HCT116 (cell line): ENCODE results near the gene SRP54. TPM values are rescaled to one million over a fixed set of nuclear protein-coding genes. Genes with fewer than 3 reads are reported as not detected.

Experiments
- ATAC-seq: fragments of 200-7000 bp; cut with Tn5 transposase; 2 replicates; pipeline ENCODE4 v1.9.1; 2020; ENCODE audit warnings: mild to moderate bottlenecking, moderate library complexity
- BruUV-seq: library from RNA; stranded (reverse); fragments of 400-500 nt; replicated peaks from 2 replicates; lab custom pipeline; 2021; lab: Mats Ljungman, UMichigan
- CTCF ChIA-PET: fragments of 300-600 bp; sonication (Branson Sonifier 250); formaldehyde crosslinking; loops from one replicate; lab custom pipeline; 2021; ENCODE audit warnings: antibody characterized with exemption; lab: Charles Lee
- POLR2A ChIA-PET: fragments of 300-600, 350-600 bp; sonication (Branson Sonifier 250); formaldehyde crosslinking; loops from one replicate; lab custom pipeline; 2021; ENCODE audit warnings: antibody characterized with exemption; lab: Charles Lee
- RAD21 ChIA-PET, 2 experiments: fragments of 300-600 bp; sonication (Branson Sonifier 250); formaldehyde crosslinking; loops; one replicate each; lab custom pipeline; 2023; ENCODE audit warnings: low total read pairs in 2 of 2; ENCODE audit not compliant: uncharacterized antibody in 2 of 2, unreplicated experiment in 2 of 2, low non-redundant PET in 1 of 2; lab: Charles Lee
- DNase-seq: peaks from one replicate; pipeline ENCODE4 v3.0.0-alpha.2; 2010; ENCODE audit warnings: low read depth, low spot score
- H2AFZ ChIP-seq: fragments of 200-600 bp; shearing (Covaris generic), sonication (generic); 2 replicates; pipeline ENCODE4 v1.6.1; 2017; ENCODE audit warnings: low read depth, mixed run types, mixed read lengths, antibody characterized with exemption, low read length; ENCODE audit not compliant: poor library complexity, severe bottlenecking
- H3K27ac ChIP-seq: 2 replicates; pipeline ENCODE4 v1.5.1; 2012; ENCODE audit warnings: low read depth, low read length
- H3K27me3 ChIP-seq: fragments of 200-600 bp; sonication (generic); 2 replicates; pipeline ENCODE4 v1.6.1; 2016; ENCODE audit warnings: mixed run types, low read length, mixed read lengths; ENCODE audit not compliant: insufficient read depth
- H3K36me3 ChIP-seq, 2 experiments: fragments of 200-500 bp in 1 of 2; fragments of 200-600 bp in 1 of 2; sonication (Bioruptor generic) in 1 of 2; sonication (generic) in 1 of 2; 2 replicates each; pipeline versions ENCODE4 v1.5.1 to v1.6.1; 2014 to 2016; ENCODE audit warnings: low read length in 2 of 2, inconsistent platforms in 1 of 2, mixed read lengths in 1 of 2, mixed run types in 1 of 2; ENCODE audit not compliant: insufficient read depth in 2 of 2, control insufficient read depth in 1 of 2
- H3K4me1 ChIP-seq, 2 experiments: fragments of 200-600 bp in 1 of 2; sonication (generic) in 1 of 2; 2 replicates each; pipeline versions ENCODE4 v1.5.1 to v1.6.1; 2012 to 2017; ENCODE audit warnings: low read length in 2 of 2, inconsistent platforms in 1 of 2, mild to moderate bottlenecking in 1 of 2, mixed read lengths in 1 of 2, mixed run types in 1 of 2, moderate library complexity in 1 of 2; ENCODE audit not compliant: insufficient read depth in 2 of 2, control insufficient read depth in 1 of 2
- H3K4me2 ChIP-seq: fragments of 200-600 bp; sonication (generic); 2 replicates; pipeline ENCODE4 v1.6.1; 2017; ENCODE audit warnings: mixed run types, low read length, mixed read lengths
- H3K4me3 ChIP-seq, 2 experiments: fragments of 200-600 bp in 1 of 2; sonication (generic) in 1 of 2; replicated peaks in 1 of 2; 2 replicates each; pipeline ENCODE4 v1.5.1; 2011 to 2016; ENCODE audit warnings: low read length in 2 of 2, control low read depth in 1 of 2, low read depth in 1 of 2, mild to moderate bottlenecking in 1 of 2, mixed read lengths in 1 of 2, mixed run types in 1 of 2
- H3K79me2 ChIP-seq: fragments of 200-600 bp; sonication (generic); 2 replicates; pipeline ENCODE4 v1.6.1; 2017; ENCODE audit warnings: mild to moderate bottlenecking, mixed run types, low read length, moderate library complexity, mixed read lengths; ENCODE audit not compliant: insufficient read depth
- H3K9ac ChIP-seq: fragments of 200-600 bp; sonication (generic); 2 replicates; pipeline ENCODE4 v1.6.1; 2016; ENCODE audit warnings: low read length, mixed read lengths
- H3K9me2 ChIP-seq: fragments of 200-600 bp; sonication (generic), shearing (Covaris generic); 2 replicates; pipeline ENCODE4 v1.6.1; 2017; ENCODE audit warnings: mixed run types, mild to moderate bottlenecking, moderate library complexity; ENCODE audit not compliant: insufficient read depth
- H3K9me3 ChIP-seq, 2 experiments: fragments of 200-500 bp in 1 of 2; fragments of 200-600 bp in 1 of 2; sonication (Bioruptor generic) in 1 of 2; sonication (generic) in 1 of 2; 2 replicates each; pipeline ENCODE4 v1.6.1; 2014 to 2017; ENCODE audit warnings: low read length in 2 of 2, mixed read lengths in 2 of 2, inconsistent platforms in 1 of 2, low read depth in 1 of 2, mild to moderate bottlenecking in 1 of 2, mixed run types in 1 of 2, moderate library complexity in 1 of 2; ENCODE audit not compliant: control insufficient read depth in 1 of 2, insufficient read depth in 1 of 2
- H4K20me1 ChIP-seq: fragments of 200-600 bp; sonication (generic), shearing (Covaris generic); 2 replicates; pipeline ENCODE4 v1.6.1; 2017; ENCODE audit warnings: mixed run types, mild to moderate bottlenecking, moderate library complexity; ENCODE audit not compliant: insufficient read depth
- CBX3 ChIP-seq: IDR thresholded peaks from 2 replicates; pipeline ENCODE4 v1.6.1; 2012; ENCODE audit warnings: low read depth
- CEBPB ChIP-seq: IDR thresholded peaks from 2 replicates; pipeline ENCODE4 v1.6.1; 2012; ENCODE audit warnings: low read depth
- EGR1 ChIP-seq: IDR thresholded peaks from 2 replicates; pipeline ENCODE4 v1.6.1; 2012; ENCODE audit warnings: low read depth
- EZH2 ChIP-seq: fragments of 200-600 bp; sonication (generic); IDR thresholded peaks from 2 replicates; pipeline ENCODE4 v1.6.1; 2017; ENCODE audit warnings: antibody characterized with exemption, mixed run types
- FOSL1 ChIP-seq: IDR thresholded peaks from 2 replicates; pipeline ENCODE4 v1.6.1; 2012; ENCODE audit warnings: low read depth
- POLR2AphosphoS5 ChIP-seq: IDR thresholded peaks from 2 replicates; pipeline ENCODE4 v1.6.1; 2011; ENCODE audit warnings: mild to moderate bottlenecking, low read depth, low read length, moderate library complexity
- SIN3A ChIP-seq: IDR thresholded peaks from 2 replicates; pipeline ENCODE4 v1.6.1; 2012; ENCODE audit warnings: low read depth
- SP1 ChIP-seq: IDR thresholded peaks from 2 replicates; pipeline ENCODE4 v1.6.1; 2012; ENCODE audit warnings: low read depth
- SRF ChIP-seq: IDR thresholded peaks from 2 replicates; pipeline ENCODE4 v1.6.1; 2012; ENCODE audit warnings: low read depth
- TCF7L2 ChIP-seq: IDR thresholded peaks from 2 replicates; pipeline ENCODE4 v1.7.0; 2011; ENCODE audit warnings: borderline replicate concordance, inconsistent platforms; ENCODE audit not compliant: insufficient read depth, insufficient read length; ENCODE audit errors: extremely low read depth
- YY1 ChIP-seq: IDR thresholded peaks from 2 replicates; pipeline ENCODE4 v1.6.1; 2011; ENCODE audit warnings: low read length, low read depth, moderate library complexity, mild to moderate bottlenecking; ENCODE audit not compliant: insufficient replicate concordance; ENCODE audit errors: extremely low read depth
- ZFX ChIP-seq: fragments of 450-650 bp; IDR thresholded peaks from 2 replicates; pipeline ENCODE4 v1.6.1; 2017
- ZNF274 ChIP-seq: fragments of 200-500 bp; sonication (Bioruptor generic); IDR thresholded peaks from 2 replicates; pipeline ENCODE4 v1.6.1; 2014; ENCODE audit warnings: mild to moderate bottlenecking, low read depth, low read length, inconsistent platforms
- intact Hi-C: fragments of 100-400 bp; cut with micrococcal nuclease; formaldehyde crosslinking; loops from 2 replicates; pipeline ENCODE4 v1.10.0; 2022
- total RNA-seq: library from RNA; stranded (reverse); gene quantifications from one replicate; pipeline ENCODE4 v1.2.1, GENCODE V29; 2021; ENCODE audit not compliant: unreplicated experiment
- TF ChIP-seq, protein P1 (sequence below): IDR thresholded peaks from 2 replicates; pipeline ENCODE4 v1.6.1; 2011; ENCODE audit warnings: mild to moderate bottlenecking, low read length, moderate library complexity; ENCODE audit not compliant: insufficient replicate concordance; ENCODE audit errors: extremely low read depth
- TF ChIP-seq, protein P2 (sequence below): IDR thresholded peaks from 2 replicates; pipeline ENCODE4 v1.6.1; 2012; ENCODE audit warnings: low read depth
- TF ChIP-seq, protein P3 (sequence below): IDR thresholded peaks from 2 replicates; pipeline ENCODE4 v1.6.1; 2012

Gene SRP54
- total RNA-seq, 1 experiment from 2014 or later = 53.0 TPM

DNA sequence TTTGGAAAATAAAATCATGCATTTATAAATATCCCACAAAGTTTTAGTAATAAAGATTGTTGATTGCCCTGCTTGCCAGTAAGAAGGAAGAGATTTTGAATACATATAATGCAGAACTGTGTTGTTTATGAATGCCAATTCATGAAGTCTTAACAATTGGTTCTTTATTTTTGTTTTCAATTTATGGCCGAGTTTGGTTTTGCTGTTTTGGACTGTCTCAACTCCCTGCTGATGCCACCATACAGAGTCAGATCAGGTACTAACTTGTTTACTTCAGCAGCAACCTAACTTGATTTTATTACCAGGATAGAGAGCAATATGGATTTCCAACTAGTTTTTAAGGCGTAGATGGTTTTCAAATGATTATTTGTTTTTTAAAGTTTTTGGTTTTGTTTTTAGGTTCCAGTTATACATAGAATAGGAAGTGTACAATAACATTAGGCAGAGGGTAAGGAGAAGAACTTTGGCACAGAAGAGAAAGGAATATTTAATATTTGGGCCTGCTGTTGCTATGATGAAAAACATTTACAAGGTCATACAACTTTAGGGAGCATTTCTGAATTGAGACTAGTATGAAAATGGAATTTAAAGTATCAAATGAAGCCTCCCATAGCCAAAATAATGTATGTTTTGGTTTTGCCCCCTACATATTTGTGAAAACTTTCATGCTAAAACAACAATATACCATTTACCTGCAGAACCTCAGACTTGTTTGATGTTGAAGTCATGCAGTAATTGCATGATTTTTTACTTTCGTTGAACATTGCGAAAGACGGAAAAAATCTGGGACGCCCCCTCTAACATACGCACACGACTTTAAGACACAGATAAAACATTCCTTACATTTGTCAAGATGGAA is 62.4 kb downstream of the SRP54 start:
- Histone ChIP-seq H3K27ac (peak overlapping the region; percentile 34; the same call in 1 of the 2 replicates), H3K36me3 (no peaks in the 10 kb centered on the region), H3K4me3 (peak overlapping the region; percentile 56 to 81), H3K9ac (peak overlapping the region; percentile 74), H3K79me2 (peaks cover 16% of the 10 kb centered on the region), H3K9me2 (no peaks in the 10 kb centered on the region), H4K20me1 (no peaks in the 10 kb centered on the region), H2AFZ (peak overlapping the region; percentile 82), H3K27me3 (no peaks in the 10 kb centered on the region), H3K4me2 (peak overlapping the region; percentile 93), H3K9me3 (no peaks in the 10 kb centered on the region), H3K4me1 (peaks cover 10 to 13% of the 10 kb centered on the region in 2 experiments; a peak in 3 of 4 replicates)
- no peak for TF ChIP-seq SRF
- TF ChIP-seq, protein P1, sequence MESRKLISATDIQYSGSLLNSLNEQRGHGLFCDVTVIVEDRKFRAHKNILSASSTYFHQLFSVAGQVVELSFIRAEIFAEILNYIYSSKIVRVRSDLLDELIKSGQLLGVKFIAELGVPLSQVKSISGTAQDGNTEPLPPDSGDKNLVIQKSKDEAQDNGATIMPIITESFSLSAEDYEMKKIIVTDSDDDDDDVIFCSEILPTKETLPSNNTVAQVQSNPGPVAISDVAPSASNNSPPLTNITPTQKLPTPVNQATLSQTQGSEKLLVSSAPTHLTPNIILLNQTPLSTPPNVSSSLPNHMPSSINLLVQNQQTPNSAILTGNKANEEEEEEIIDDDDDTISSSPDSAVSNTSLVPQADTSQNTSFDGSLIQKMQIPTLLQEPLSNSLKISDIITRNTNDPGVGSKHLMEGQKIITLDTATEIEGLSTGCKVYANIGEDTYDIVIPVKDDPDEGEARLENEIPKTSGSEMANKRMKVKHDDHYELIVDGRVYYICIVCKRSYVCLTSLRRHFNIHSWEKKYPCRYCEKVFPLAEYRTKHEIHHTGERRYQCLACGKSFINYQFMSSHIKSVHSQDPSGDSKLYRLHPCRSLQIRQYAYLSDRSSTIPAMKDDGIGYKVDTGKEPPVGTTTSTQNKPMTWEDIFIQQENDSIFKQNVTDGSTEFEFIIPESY = no peak
- no peak for TF ChIP-seq CEBPB
- no peak for TF ChIP-seq POLR2AphosphoS5
- TF ChIP-seq FOSL1 = no peak
- TF ChIP-seq, protein P2, sequence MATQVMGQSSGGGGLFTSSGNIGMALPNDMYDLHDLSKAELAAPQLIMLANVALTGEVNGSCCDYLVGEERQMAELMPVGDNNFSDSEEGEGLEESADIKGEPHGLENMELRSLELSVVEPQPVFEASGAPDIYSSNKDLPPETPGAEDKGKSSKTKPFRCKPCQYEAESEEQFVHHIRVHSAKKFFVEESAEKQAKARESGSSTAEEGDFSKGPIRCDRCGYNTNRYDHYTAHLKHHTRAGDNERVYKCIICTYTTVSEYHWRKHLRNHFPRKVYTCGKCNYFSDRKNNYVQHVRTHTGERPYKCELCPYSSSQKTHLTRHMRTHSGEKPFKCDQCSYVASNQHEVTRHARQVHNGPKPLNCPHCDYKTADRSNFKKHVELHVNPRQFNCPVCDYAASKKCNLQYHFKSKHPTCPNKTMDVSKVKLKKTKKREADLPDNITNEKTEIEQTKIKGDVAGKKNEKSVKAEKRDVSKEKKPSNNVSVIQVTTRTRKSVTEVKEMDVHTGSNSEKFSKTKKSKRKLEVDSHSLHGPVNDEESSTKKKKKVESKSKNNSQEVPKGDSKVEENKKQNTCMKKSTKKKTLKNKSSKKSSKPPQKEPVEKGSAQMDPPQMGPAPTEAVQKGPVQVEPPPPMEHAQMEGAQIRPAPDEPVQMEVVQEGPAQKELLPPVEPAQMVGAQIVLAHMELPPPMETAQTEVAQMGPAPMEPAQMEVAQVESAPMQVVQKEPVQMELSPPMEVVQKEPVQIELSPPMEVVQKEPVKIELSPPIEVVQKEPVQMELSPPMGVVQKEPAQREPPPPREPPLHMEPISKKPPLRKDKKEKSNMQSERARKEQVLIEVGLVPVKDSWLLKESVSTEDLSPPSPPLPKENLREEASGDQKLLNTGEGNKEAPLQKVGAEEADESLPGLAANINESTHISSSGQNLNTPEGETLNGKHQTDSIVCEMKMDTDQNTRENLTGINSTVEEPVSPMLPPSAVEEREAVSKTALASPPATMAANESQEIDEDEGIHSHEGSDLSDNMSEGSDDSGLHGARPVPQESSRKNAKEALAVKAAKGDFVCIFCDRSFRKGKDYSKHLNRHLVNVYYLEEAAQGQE = no peak
- TF ChIP-seq SIN3A = no peak
- TF ChIP-seq CBX3 = no peak
- TF ChIP-seq EZH2 = no peak
- TF ChIP-seq ZFX = no peak
- TF ChIP-seq, protein P3, sequence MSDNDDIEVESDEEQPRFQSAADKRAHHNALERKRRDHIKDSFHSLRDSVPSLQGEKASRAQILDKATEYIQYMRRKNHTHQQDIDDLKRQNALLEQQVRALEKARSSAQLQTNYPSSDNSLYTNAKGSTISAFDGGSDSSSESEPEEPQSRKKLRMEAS = no peak
- no peak for TF ChIP-seq ZNF274
- TF ChIP-seq SP1 = no peak
- TF ChIP-seq YY1 = no peak
- no peak for TF ChIP-seq TCF7L2
- no peak for TF ChIP-seq EGR1
- ATAC-seq (no peak), DNase-seq (no peak)
- ChIA-PET RAD21 (no interaction called here), CTCF (interaction anchor here (0.7 to 0.9 kb wide), 2 partner anchors 23 to 65 kb away, joined by 3 read pairs; no protein-coding TSS in a partner anchor), POLR2A (interaction anchor here (0.7 to 2.0 kb wide), 4 partner anchors 12 to 77 kb away, joined by 3 to 10 read pairs (median 3); partner anchors contain the start of genes PPP2R3C, PRORP and SRP54)
- intact Hi-C loops = loop anchor here (5.0 kb wide), 1 partner anchor 362 kb away; no protein-coding TSS in a partner anchor
- BruUV-seq = TSS peak; percentile 91
